Smooth muscle cell (in vitro differentiated cells): ENCODE data around the gene EFNA4. TPM values are rescaled to one million over a fixed set of nuclear protein-coding genes. Genes with fewer than 3 reads are reported as not detected.
A peak's percentile ranks its signal among the peaks of the same experiment; 100 is the strongest.

Experiments
- DNase-seq: peaks from one replicate; lab custom pipeline; 2025; ENCODE audit not compliant: unreplicated experiment; lab: John Stamatoyannopoulos, UW
- H2AFZ ChIP-seq: fragments of 200-600 bp; sonication (generic); 2 replicates; pipeline ENCODE4 v1.6.0; 2016; ENCODE audit warnings: antibody characterized with exemption, low read depth, mild to moderate bottlenecking
- H3F3A ChIP-seq: fragments of 200-600 bp; sonication (generic); 2 replicates; pipeline ENCODE4 v1.6.0; 2017; ENCODE audit warnings: antibody characterized with exemption, low read depth
- H3K27ac ChIP-seq: fragments of 200-600 bp; sonication (generic); 2 replicates; pipeline ENCODE4 v1.5.1; 2016; ENCODE audit warnings: low read depth, mild to moderate bottlenecking
- H3K27me3 ChIP-seq: fragments of 200-600 bp; sonication (generic); 2 replicates; pipeline ENCODE4 v1.6.1; 2016; ENCODE audit warnings: low read depth, mild to moderate bottlenecking
- H3K36me3 ChIP-seq: fragments of 200-600 bp; sonication (generic); 2 replicates; pipeline ENCODE4 v1.5.1; 2016; ENCODE audit warnings: low read depth
- H3K4me1 ChIP-seq: fragments of 200-600 bp; sonication (generic); 2 replicates; pipeline ENCODE4 v1.5.1; 2016; ENCODE audit warnings: low read depth
- H3K4me2 ChIP-seq: fragments of 200-600 bp; sonication (generic); 2 replicates; pipeline ENCODE4 v1.6.0; 2016; ENCODE audit warnings: mild to moderate bottlenecking
- H3K4me3 ChIP-seq: fragments of 200-600 bp; sonication (generic); 2 replicates; pipeline ENCODE4 v1.5.1; 2016; ENCODE audit warnings: mild to moderate bottlenecking
- H3K79me2 ChIP-seq: fragments of 200-600 bp; sonication (generic); 2 replicates; pipeline ENCODE4 v1.6.0; 2016; ENCODE audit warnings: low read depth, mild to moderate bottlenecking
- H3K9ac ChIP-seq: fragments of 200-600 bp; sonication (generic); 2 replicates; pipeline ENCODE4 v1.6.0; 2016; ENCODE audit warnings: low read depth
- H3K9me3 ChIP-seq: fragments of 200-600 bp; sonication (generic); replicated peaks from 2 replicates; pipeline ENCODE4 v1.5.1; 2016; ENCODE audit warnings: low read depth
- H4K20me1 ChIP-seq: fragments of 200-600 bp; sonication (generic); 2 replicates; pipeline ENCODE4 v1.6.0; 2016; ENCODE audit warnings: low read depth
- CTCF ChIP-seq: fragments of 200-600 bp; sonication (generic); IDR thresholded peaks from 2 replicates; pipeline ENCODE4 v1.5.1; 2017; ENCODE audit warnings: borderline replicate concordance, mild to moderate bottlenecking, antibody characterized with exemption; ENCODE audit not compliant: insufficient read depth, poor library complexity, severe bottlenecking
- WGBS: methylation state at CpG from one replicate; pipeline ENCODE4 v1.1.7; 2016; ENCODE audit warnings: low lambda C conversion rate; 5-methylcytosine and 5-hydroxymethylcytosine counted together
- polyA plus RNA-seq: library from polyadenylated mRNA; unstranded; fragments of >200 nt; fragmentation: Nextera tagmentation; extraction: Ambion mirVana; gene quantifications from 2 replicates; pipeline ENCODE4 v1.2.1, GENCODE V29; 2016
- total RNA-seq: library from RNA; depleted of rRNA; stranded (reverse); fragments of >200 nt; gene quantifications from 2 replicates; pipeline ENCODE4 v1.2.3, GENCODE V29; 2014

The EFNA4 gene
- total and polyA plus RNA-seq, 2 experiments from 2014 or later = 18.1 to 27.6 TPM

GRCh38 chr1:155016231-155016831 lies 47.2 kb upstream of the EFNA4 start:
- peak overlapping the region; percentile 75 for H3K27ac ChIP-seq
- no peaks in the 10 kb centered on the region for H3K27me3 ChIP-seq
- H3K36me3 ChIP-seq = no peaks in the 10 kb centered on the region
- H4K20me1 ChIP-seq = peaks cover 21% of the 10 kb centered on the region
- WGBS = 98% methylated on average over 26 of the region's 26 CpGs
- no peak overlapping the region for H3K9ac ChIP-seq
- H2AFZ ChIP-seq = no peak overlapping the region
- DNase-seq = no peak
- no peak overlapping the region for H3K4me3 ChIP-seq
- peaks cover 3% of the 10 kb centered on the region for H3F3A ChIP-seq
- no peak for TF ChIP-seq CTCF
- no peaks in the 10 kb centered on the region for H3K79me2 ChIP-seq
- no peak overlapping the region for H3K4me2 ChIP-seq
- no peaks in the 10 kb centered on the region for H3K9me3 ChIP-seq
- peaks cover 18% of the 10 kb centered on the region for H3K4me1 ChIP-seq

- Histone ChIP-seq H2AFZ (no peak overlapping the region), H3K4me2 (peak overlapping the region; percentile 83), H3K4me1 (peaks cover 11% of the 10 kb centered on the region), H3K27ac (peak overlapping the region; percentile 75), H3K79me2 (no peaks in the 10 kb centered on the region), H4K20me1 (peaks cover 11% of the 10 kb centered on the region), H3K27me3 (no peaks in the 10 kb centered on the region), H3K36me3 (no peaks in the 10 kb centered on the region), H3F3A (peaks cover 3% of the 10 kb centered on the region), H3K9me3 (no peaks in the 10 kb centered on the region), H3K9ac (peak overlapping the region; percentile 25), H3K4me3 (peak overlapping the region; percentile 47)
- peak; percentile 98 for TF ChIP-seq CTCF
- DNase-seq = peak; percentile 84
- 11% methylated on average over 16 of the region's 49 CpGs for WGBS
Observed at GRCh38 chr1:155017041-155017945, 46.2 kb upstream of the EFNA4 start.

GRCh38 chr1:155017946-155018316 lies 45.6 kb upstream of the EFNA4 start:
- DNase-seq = no peak
- peaks cover 3% of the 10 kb centered on the region for H3F3A ChIP-seq
- no peaks in the 10 kb centered on the region for H3K79me2 ChIP-seq
- H3K27ac ChIP-seq = no peak overlapping the region
- H3K4me1 ChIP-seq = peaks cover 7% of the 10 kb centered on the region
- no peaks in the 10 kb centered on the region for H3K9me3 ChIP-seq
- H3K27me3 ChIP-seq = no peaks in the 10 kb centered on the region
- H2AFZ ChIP-seq = no peak overlapping the region
- 82% methylated on average over 6 of the region's 6 CpGs for WGBS
- no peak overlapping the region for H3K9ac ChIP-seq
- peak overlapping the region; percentile 47 for H3K4me3 ChIP-seq
- TF ChIP-seq CTCF = no peak
- H3K36me3 ChIP-seq = no peaks in the 10 kb centered on the region
- peak overlapping the region; percentile 83 for H3K4me2 ChIP-seq
- H4K20me1 ChIP-seq = peaks cover 10% of the 10 kb centered on the region
